GM19043 (cell line): ENCODE data around the gene PIKFYVE.

Experiments used
- ATAC-seq: cut with Tn5 transposase; IDR thresholded peaks from one replicate; pipeline ENCODE4 v1.9.1; 2021; ENCODE audit warnings: low read depth; ENCODE audit not compliant: unreplicated experiment

Gene PIKFYVE

GRCh38 chr2:208406474-208407451, 140.7 kb downstream of the PIKFYVE start, which contains the start of gene PTH2R:
PTH2R (plus strand) TSS chr2:208406792; CDS start chr2:208407044, 252 bp downstream.
- no peak for ATAC-seq

GRCh38 chr2:208407667-208408066, 141.6 kb downstream of the PIKFYVE start:
- no peak for ATAC-seq
